Measurements from ENCODE around the gene NT5E. TPM values are rescaled to one million over a fixed set of nuclear protein-coding genes. Genes with fewer than 3 reads are reported as not detected.

NT5E gene
- total and polyA plus RNA-seq, 2 of the 13 experiments (the other 11 are each of a cell fraction or from before 2014, with no cell fraction given): 9.5 to 33.0 TPM

- TF ChIP-seq, protein P1, sequence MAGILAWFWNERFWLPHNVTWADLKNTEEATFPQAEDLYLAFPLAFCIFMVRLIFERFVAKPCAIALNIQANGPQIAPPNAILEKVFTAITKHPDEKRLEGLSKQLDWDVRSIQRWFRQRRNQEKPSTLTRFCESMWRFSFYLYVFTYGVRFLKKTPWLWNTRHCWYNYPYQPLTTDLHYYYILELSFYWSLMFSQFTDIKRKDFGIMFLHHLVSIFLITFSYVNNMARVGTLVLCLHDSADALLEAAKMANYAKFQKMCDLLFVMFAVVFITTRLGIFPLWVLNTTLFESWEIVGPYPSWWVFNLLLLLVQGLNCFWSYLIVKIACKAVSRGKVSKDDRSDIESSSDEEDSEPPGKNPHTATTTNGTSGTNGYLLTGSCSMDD (CRISPR knock-in tag; IDR thresholded peaks at IDR 0.05): peak; percentile 18; the same call in 1 of the 2 replicates
- TF ChIP-seq GRHL1 (CRISPR knock-in tag; conservative IDR thresholded peaks at IDR 0.05): no peak; the same call in 1 of the 2 replicates
- TF ChIP-seq HES4 (CRISPR knock-in tag; IDR thresholded peaks at IDR 0.05; ENCODE audit: borderline replicate concordance): no peak
- TF ChIP-seq ZKSCAN5 (CRISPR knock-in tag; IDR thresholded peaks at IDR 0.05): no peak
- TF ChIP-seq HNF4A (CRISPR knock-in tag; IDR thresholded peaks at IDR 0.05): no peak
- TF ChIP-seq, protein P2, sequence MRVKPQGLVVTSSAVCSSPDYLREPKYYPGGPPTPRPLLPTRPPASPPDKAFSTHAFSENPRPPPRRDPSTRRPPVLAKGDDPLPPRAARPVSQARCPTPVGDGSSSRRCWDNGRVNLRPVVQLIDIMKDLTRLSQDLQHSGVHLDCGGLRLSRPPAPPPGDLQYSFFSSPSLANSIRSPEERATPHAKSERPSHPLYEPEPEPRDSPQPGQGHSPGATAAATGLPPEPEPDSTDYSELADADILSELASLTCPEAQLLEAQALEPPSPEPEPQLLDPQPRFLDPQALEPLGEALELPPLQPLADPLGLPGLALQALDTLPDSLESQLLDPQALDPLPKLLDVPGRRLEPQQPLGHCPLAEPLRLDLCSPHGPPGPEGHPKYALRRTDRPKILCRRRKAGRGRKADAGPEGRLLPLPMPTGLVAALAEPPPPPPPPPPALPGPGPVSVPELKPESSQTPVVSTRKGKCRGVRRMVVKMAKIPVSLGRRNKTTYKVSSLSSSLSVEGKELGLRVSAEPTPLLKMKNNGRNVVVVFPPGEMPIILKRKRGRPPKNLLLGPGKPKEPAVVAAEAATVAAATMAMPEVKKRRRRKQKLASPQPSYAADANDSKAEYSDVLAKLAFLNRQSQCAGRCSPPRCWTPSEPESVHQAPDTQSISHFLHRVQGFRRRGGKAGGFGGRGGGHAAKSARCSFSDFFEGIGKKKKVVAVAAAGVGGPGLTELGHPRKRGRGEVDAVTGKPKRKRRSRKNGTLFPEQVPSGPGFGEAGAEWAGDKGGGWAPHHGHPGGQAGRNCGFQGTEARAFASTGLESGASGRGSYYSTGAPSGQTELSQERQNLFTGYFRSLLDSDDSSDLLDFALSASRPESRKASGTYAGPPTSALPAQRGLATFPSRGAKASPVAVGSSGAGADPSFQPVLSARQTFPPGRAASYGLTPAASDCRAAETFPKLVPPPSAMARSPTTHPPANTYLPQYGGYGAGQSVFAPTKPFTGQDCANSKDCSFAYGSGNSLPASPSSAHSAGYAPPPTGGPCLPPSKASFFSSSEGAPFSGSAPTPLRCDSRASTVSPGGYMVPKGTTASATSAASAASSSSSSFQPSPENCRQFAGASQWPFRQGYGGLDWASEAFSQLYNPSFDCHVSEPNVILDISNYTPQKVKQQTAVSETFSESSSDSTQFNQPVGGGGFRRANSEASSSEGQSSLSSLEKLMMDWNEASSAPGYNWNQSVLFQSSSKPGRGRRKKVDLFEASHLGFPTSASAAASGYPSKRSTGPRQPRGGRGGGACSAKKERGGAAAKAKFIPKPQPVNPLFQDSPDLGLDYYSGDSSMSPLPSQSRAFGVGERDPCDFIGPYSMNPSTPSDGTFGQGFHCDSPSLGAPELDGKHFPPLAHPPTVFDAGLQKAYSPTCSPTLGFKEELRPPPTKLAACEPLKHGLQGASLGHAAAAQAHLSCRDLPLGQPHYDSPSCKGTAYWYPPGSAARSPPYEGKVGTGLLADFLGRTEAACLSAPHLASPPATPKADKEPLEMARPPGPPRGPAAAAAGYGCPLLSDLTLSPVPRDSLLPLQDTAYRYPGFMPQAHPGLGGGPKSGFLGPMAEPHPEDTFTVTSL (CRISPR knock-in tag; IDR thresholded peaks at IDR 0.05; ENCODE audit: borderline replicate concordance): peak; percentile 57; the same call in 1 of the 2 replicates
- TF ChIP-seq ZZZ3 (CRISPR knock-in tag; IDR thresholded peaks at IDR 0.05; ENCODE audit: borderline replicate concordance): no peak
- no peak for TF ChIP-seq SP1 (IDR thresholded peaks at IDR 0.05)
- no peak for TF ChIP-seq SP1 (CRISPR knock-in tag; IDR thresholded peaks at IDR 0.05)
- 0 out of 2 replicates have a peak, but pooled peaks have one; percentile 63 for TF ChIP-seq ZMAT3 (CRISPR knock-in tag; conservative IDR thresholded peaks at IDR 0.05)
- no peak for TF ChIP-seq ZNF30 (CRISPR knock-in tag; IDR thresholded peaks at IDR 0.05)
- TF ChIP-seq SAP130 (CRISPR knock-in tag; IDR thresholded peaks at IDR 0.05; ENCODE audit: low read depth): peak; percentile 69
- no peak for TF ChIP-seq ZFP62 (CRISPR knock-in tag; IDR thresholded peaks at IDR 0.05)
- no peak for TF ChIP-seq NCOA5 (CRISPR knock-in tag; IDR thresholded peaks at IDR 0.05)
- peak; percentile 69 for TF ChIP-seq HNRNPL (IDR thresholded peaks at IDR 0.05; ENCODE audit: low read depth, low read length)
- peak; percentile 76; the same call in 1 of the 2 replicates for TF ChIP-seq CSRNP1 (CRISPR knock-in tag; IDR thresholded peaks at IDR 0.05)
- TF ChIP-seq ZNF512 (CRISPR knock-in tag; IDR thresholded peaks at IDR 0.05): no peak
Measured at GRCh38 chr6:85449818-85450759, at the start of gene NT5E (continued).

Data from HepG2 (cell line).